OCI-LY3 (cell line): ENCODE data around the gene NLGN1.

Experiments used
- H2AFZ ChIP-seq: fragments of 200-600, 300-600 bp; shearing (Covaris generic); 2 replicates; pipeline ENCODE4 v1.6.0; 2014; ENCODE audit warnings: antibody characterized with exemption, low read depth, low read length
- H3K27ac ChIP-seq: fragments of 200-600, 300-600 bp; sonication (generic); 2 replicates; pipeline ENCODE4 v1.5.1; 2014; ENCODE audit warnings: mild to moderate bottlenecking, low read length, moderate library complexity, mixed read lengths
- H3K27me3 ChIP-seq: fragments of 200-600, 300-600 bp; sonication (generic); 2 replicates; pipeline ENCODE4 v1.6.1; 2014; ENCODE audit warnings: low read depth, low read length, mixed read lengths
- H3K36me3 ChIP-seq: fragments of 200-600, 300-600 bp; sonication (generic); replicated peaks from 2 replicates; pipeline ENCODE3; 2014; ENCODE audit warnings: low read depth, low read length, mixed read lengths
- H3K4me1 ChIP-seq: fragments of 300-600, 200-600 bp; sonication (generic); 2 replicates; pipeline ENCODE4 v1.6.1; 2014; ENCODE audit warnings: low read length, mixed read lengths
- H3K4me2 ChIP-seq: fragments of 200-600, 300-600 bp; sonication (generic); 2 replicates; pipeline ENCODE4 v1.6.1; 2014; ENCODE audit warnings: low read length, mixed read lengths
- H3K4me3 ChIP-seq: fragments of 300-600, 200-600 bp; sonication (generic); 2 replicates; pipeline ENCODE4 v1.5.1; 2014; ENCODE audit warnings: antibody characterized with exemption, mild to moderate bottlenecking, low read length, moderate library complexity
- H3K79me2 ChIP-seq: fragments of 300-600, 200-600 bp; shearing (Covaris generic); 2 replicates; pipeline ENCODE4 v1.6.1; 2014; ENCODE audit warnings: mild to moderate bottlenecking, low read length, mixed read lengths
- H3K9ac ChIP-seq: fragments of 300-600, 200-600 bp; shearing (Covaris generic); 2 replicates; pipeline ENCODE4 v1.6.0; 2014; ENCODE audit warnings: mild to moderate bottlenecking, low read length, moderate library complexity
- H3K9me3 ChIP-seq: fragments of 200-600, 300-600 bp; shearing (Covaris generic); 2 replicates; pipeline ENCODE4 v1.6.1; 2014; ENCODE audit warnings: low read length, mixed read lengths; ENCODE audit not compliant: insufficient read depth
- H4K20me1 ChIP-seq: fragments of 200-600, 300-600 bp; sonication (generic); 2 replicates; pipeline ENCODE4 v1.6.1; 2016; ENCODE audit warnings: low read length, mixed read lengths; ENCODE audit not compliant: insufficient read depth
- EZH2phosphoT487 ChIP-seq: fragments of 200-600 bp; shearing (Covaris generic); IDR thresholded peaks from 2 replicates; pipeline ENCODE4 v1.6.1; 2018; ENCODE audit warnings: antibody characterized with exemption, mixed run types, low read depth
- TF ChIP-seq, protein P1 (sequence below): fragments of 200-600, 300-600 bp; sonication (generic); IDR thresholded peaks from 2 replicates; pipeline ENCODE4 v1.5.1; 2014; ENCODE audit warnings: antibody characterized with exemption, low read length, low read depth

The NLGN1 gene

GRCh38 chr3:174215456-174215855, 817.9 kb downstream of the NLGN1 start:
- Histone ChIP-seq H3K4me2 (no peak overlapping the region), H2AFZ (no peak overlapping the region)

GRCh38 chr3:174216019-174216418, 818.5 kb downstream of the NLGN1 start:
- Histone ChIP-seq H2AFZ (no peak overlapping the region), H3K4me1 (no peaks in the 10 kb centered on the region)
- TF ChIP-seq, protein P1, sequence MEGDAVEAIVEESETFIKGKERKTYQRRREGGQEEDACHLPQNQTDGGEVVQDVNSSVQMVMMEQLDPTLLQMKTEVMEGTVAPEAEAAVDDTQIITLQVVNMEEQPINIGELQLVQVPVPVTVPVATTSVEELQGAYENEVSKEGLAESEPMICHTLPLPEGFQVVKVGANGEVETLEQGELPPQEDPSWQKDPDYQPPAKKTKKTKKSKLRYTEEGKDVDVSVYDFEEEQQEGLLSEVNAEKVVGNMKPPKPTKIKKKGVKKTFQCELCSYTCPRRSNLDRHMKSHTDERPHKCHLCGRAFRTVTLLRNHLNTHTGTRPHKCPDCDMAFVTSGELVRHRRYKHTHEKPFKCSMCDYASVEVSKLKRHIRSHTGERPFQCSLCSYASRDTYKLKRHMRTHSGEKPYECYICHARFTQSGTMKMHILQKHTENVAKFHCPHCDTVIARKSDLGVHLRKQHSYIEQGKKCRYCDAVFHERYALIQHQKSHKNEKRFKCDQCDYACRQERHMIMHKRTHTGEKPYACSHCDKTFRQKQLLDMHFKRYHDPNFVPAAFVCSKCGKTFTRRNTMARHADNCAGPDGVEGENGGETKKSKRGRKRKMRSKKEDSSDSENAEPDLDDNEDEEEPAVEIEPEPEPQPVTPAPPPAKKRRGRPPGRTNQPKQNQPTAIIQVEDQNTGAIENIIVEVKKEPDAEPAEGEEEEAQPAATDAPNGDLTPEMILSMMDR, result peak; percentile 8; the same call in 1 of the 2 replicates
- no peak for TF ChIP-seq EZH2phosphoT487

More at GRCh38 chr3:174215456-174215855, 817.9 kb downstream of the NLGN1 start:
- H3K4me3 ChIP-seq, result no peak overlapping the region
- H3K27ac ChIP-seq, result no peak overlapping the region
- no peaks in the 10 kb centered on the region for H3K9me3 ChIP-seq
- no peaks in the 10 kb centered on the region for H3K36me3 ChIP-seq
- TF ChIP-seq, protein P1, result no peak
- TF ChIP-seq EZH2phosphoT487, result no peak
- no peaks in the 10 kb centered on the region for H3K27me3 ChIP-seq
- no peaks in the 10 kb centered on the region for H3K4me1 ChIP-seq
- H3K79me2 ChIP-seq, result no peaks in the 10 kb centered on the region
- H3K9ac ChIP-seq, result no peak overlapping the region
- H4K20me1 ChIP-seq, result no peaks in the 10 kb centered on the region

DNA sequence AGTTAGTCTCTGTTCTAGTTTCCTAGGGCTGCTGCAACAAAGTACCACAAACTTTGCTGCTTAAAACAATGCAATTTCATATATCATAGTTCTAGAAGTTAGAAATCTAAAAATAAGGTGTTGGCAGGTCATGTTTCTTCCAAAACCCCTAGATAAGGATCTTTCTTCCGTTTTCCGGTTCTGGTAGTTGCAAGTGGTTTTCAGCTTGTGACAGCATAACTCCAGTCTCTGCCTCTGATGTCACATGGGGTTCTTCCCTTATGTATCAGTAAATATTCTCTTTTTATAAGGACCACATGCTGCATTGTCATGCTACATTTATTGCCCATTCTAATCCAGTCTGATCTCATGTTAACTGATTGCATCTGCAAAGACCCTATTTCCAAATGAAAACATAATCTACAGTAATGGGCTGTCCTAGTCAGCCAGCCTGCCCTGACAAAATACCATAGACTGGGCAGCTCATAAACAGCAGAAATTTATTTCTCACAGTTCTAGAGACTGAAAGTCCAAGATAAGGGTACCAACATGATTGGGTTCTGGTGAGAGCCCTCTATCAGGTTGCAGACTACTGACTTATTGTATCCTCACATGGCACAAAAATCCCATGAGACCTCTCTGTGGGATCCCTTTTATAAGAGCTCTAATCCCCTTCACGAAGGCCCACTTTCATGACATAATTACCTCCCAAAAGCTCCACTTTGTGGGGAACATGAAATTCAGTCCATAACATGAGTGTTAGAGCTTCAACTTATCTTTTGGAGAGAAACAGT, 819.6 kb downstream of the NLGN1 start:
- Histone ChIP-seq H3K4me3 (no peak overlapping the region), H4K20me1 (no peaks in the 10 kb centered on the region), H3K27me3 (no peaks in the 10 kb centered on the region), H3K4me2 (no peak overlapping the region), H3K9me3 (no peaks in the 10 kb centered on the region), H2AFZ (no peak overlapping the region), H3K27ac (no peak overlapping the region), H3K36me3 (no peaks in the 10 kb centered on the region), H3K4me1 (no peaks in the 10 kb centered on the region), H3K79me2 (no peaks in the 10 kb centered on the region), H3K9ac (no peak overlapping the region)
- TF ChIP-seq, protein P1, result no peak
- TF ChIP-seq EZH2phosphoT487, result no peak

More at GRCh38 chr3:174216019-174216418, 818.5 kb downstream of the NLGN1 start:
- H4K20me1 ChIP-seq, result no peaks in the 10 kb centered on the region
- no peak overlapping the region for H3K27ac ChIP-seq
- no peaks in the 10 kb centered on the region for H3K79me2 ChIP-seq
- no peaks in the 10 kb centered on the region for H3K9me3 ChIP-seq
- H3K36me3 ChIP-seq, result no peaks in the 10 kb centered on the region
- H3K4me3 ChIP-seq, result no peak overlapping the region
- no peak overlapping the region for H3K9ac ChIP-seq
- H3K27me3 ChIP-seq, result no peaks in the 10 kb centered on the region
- no peak overlapping the region for H3K4me2 ChIP-seq

DNA sequence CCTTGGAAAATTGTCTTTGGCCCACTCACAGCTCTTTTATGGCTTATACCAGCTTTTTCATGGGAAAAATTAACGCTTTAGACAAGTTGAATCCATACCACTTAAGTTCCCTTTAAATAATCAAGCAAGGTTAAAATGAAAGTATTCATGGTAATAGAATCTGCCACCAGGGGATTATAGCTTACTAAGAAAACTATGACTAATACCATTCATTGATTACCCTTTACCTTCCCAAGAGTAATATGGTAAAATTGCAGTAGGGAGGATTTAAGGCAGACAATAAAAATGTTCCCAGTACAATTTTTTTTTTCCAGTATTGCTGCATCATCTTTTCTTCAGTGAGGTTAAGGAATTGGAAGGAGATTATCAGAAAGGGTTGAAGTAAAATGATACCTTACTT, 820.5 kb downstream of the NLGN1 start:
- H3K4me2 ChIP-seq, result no peak overlapping the region
- H3K4me3 ChIP-seq, result no peak overlapping the region
- TF ChIP-seq, protein P1, result no peak
- no peak for TF ChIP-seq EZH2phosphoT487
- H3K27me3 ChIP-seq, result no peaks in the 10 kb centered on the region
- H3K9me3 ChIP-seq, result no peaks in the 10 kb centered on the region
- no peaks in the 10 kb centered on the region for H3K36me3 ChIP-seq
- no peak overlapping the region for H3K27ac ChIP-seq
- no peaks in the 10 kb centered on the region for H3K4me1 ChIP-seq
- H3K79me2 ChIP-seq, result no peaks in the 10 kb centered on the region
- no peak overlapping the region for H3K9ac ChIP-seq
- no peak overlapping the region for H2AFZ ChIP-seq
- no peaks in the 10 kb centered on the region for H4K20me1 ChIP-seq
